Measurements from ENCODE around the gene CCDC149.

Gene CCDC149

DNA sequence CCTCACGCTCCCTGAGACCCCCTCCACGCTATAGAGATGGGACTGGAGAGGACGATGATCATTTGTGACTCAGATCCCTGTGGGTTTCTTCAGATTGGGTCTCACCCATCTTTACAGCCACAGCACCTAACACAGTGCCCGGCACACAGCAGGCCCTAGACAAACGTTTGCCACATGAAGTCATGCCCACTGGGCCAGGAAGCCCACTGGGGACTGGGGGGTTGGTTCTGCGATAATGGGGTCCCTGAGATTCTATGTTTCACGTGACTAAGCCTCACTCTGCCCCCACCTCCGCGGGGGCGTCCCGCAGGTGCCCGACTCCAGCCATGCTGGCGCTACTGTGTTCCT is 113.7 kb downstream of the CCDC149 start:
- Histone ChIP-seq H3K27me3 (ENCODE audit: control insufficient read depth, insufficient read depth, low read length) (peaks cover 74% of the 10 kb centered on the region), H3K4me2 (ENCODE audit: low read length) (no peak overlapping the region), H3K9ac (ENCODE audit: low read depth, low read length) (no peak overlapping the region)

GRCh38 chr4:24798036-24798610 is 114.7 kb downstream of the CCDC149 start:
- Histone ChIP-seq H3K4me3 (ENCODE audit: low read length) (no peak overlapping the region), H3K4me1 (ENCODE audit: control insufficient read depth, insufficient read depth, low read length) (peaks cover 26% of the 10 kb centered on the region), H3K9ac (ENCODE audit: low read depth, low read length) (no peak overlapping the region), H3K27me3 (ENCODE audit: control insufficient read depth, insufficient read depth, low read length) (peaks cover 77% of the 10 kb centered on the region), H3K9me3 (replicated peaks; ENCODE audit: low read length) (no peaks in the 10 kb centered on the region), H3K4me2 (ENCODE audit: low read length) (no peak overlapping the region), H3K36me3 (ENCODE audit: insufficient read depth, low read length) (no peaks in the 10 kb centered on the region)

More for the DNA sequence above, 113.7 kb downstream of the CCDC149 start:
- Histone ChIP-seq H3K4me3 (ENCODE audit: low read length) (no peak overlapping the region), H3K36me3 (ENCODE audit: insufficient read depth, low read length) (no peaks in the 10 kb centered on the region), H3K4me1 (ENCODE audit: control insufficient read depth, insufficient read depth, low read length) (peaks cover 26% of the 10 kb centered on the region), H3K9me3 (replicated peaks; ENCODE audit: low read length) (no peaks in the 10 kb centered on the region)

GRCh38 chr4:24796620-24797019 is 116.2 kb downstream of the CCDC149 start:
- no peak overlapping the region for H3K9ac ChIP-seq (ENCODE audit: low read depth, low read length)
- H3K36me3 ChIP-seq (ENCODE audit: insufficient read depth, low read length), result no peaks in the 10 kb centered on the region
- no peaks in the 10 kb centered on the region for H3K9me3 ChIP-seq (replicated peaks; ENCODE audit: low read length)
- H3K27me3 ChIP-seq (ENCODE audit: control insufficient read depth, insufficient read depth, low read length), result peaks cover 70% of the 10 kb centered on the region
- no peak overlapping the region for H3K4me3 ChIP-seq (ENCODE audit: low read length)
- H3K4me2 ChIP-seq (ENCODE audit: low read length), result no peak overlapping the region
- H3K4me1 ChIP-seq (ENCODE audit: control insufficient read depth, insufficient read depth, low read length), result peaks cover 26% of the 10 kb centered on the region

- H3K4me2 ChIP-seq (ENCODE audit: low read length), result peak overlapping the region; percentile 72
- H3K4me3 ChIP-seq (ENCODE audit: low read length), result peak overlapping the region; percentile 22
- no peaks in the 10 kb centered on the region for H3K36me3 ChIP-seq (ENCODE audit: insufficient read depth, low read length)
- H3K9me3 ChIP-seq (replicated peaks; ENCODE audit: low read length), result no peaks in the 10 kb centered on the region
- H3K4me1 ChIP-seq (ENCODE audit: control insufficient read depth, insufficient read depth, low read length), result peaks cover 26% of the 10 kb centered on the region
- H3K9ac ChIP-seq (ENCODE audit: low read depth, low read length), result no peak overlapping the region
- H3K27me3 ChIP-seq (ENCODE audit: control insufficient read depth, insufficient read depth, low read length), result peaks cover 62% of the 10 kb centered on the region
Measured at GRCh38 chr4:24795666-24796381, 117.0 kb downstream of the CCDC149 start.

DNA sequence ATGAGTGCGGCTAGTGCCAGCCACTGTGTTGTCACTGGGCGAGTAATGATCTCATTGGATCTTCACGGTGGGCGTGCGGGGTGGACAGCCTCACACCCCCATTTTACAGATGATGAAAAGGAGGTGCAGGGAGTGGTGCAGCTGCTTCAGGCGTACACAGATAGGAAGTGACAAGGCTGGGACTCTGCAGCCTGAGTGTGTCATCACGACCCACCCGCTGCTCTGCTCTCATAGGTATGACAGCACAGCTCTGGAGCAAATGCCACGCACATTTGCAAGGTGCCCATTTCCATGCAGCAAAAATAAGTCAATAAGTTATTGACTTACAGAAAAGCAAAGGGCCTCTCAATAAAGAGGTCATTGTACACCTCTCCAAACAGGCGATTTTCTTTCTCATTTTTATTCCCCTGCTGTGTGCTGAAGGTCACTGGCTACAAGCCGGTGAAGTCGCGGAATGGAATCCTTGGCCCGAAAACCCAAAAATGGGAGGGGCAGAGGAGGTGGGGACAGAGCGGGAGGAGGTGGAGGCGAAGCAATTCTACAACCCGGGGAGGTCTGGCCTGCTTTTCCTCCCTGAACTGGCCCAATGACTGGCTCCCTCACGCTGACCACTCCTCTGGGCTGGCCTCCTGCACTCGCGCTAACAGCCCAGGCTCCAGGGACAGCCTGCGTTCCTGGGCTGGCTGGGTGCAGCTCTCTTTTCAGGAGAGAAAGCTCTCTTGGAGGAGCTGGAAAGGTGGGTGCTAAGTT is 117.8 kb downstream of the CCDC149 start, which contains the start of gene SOD3:
TSS of gene SOD3 (plus strand) at position 658 of the 750 bp plus-strand sequence. CDS start 3,949 bp downstream, outside the sequence.
- peaks cover 55% of the 10 kb centered on the region for H3K27me3 ChIP-seq (ENCODE audit: control insufficient read depth, insufficient read depth, low read length)
- peak within 1 kb of the TSS; percentile 22 for H3K4me3 ChIP-seq (ENCODE audit: low read length)
- H3K9ac ChIP-seq (ENCODE audit: low read depth, low read length), result no peak within 1 kb of the TSS

GRCh38 chr4:24794480-24794879 is 118.4 kb downstream of the CCDC149 start:
- H3K4me1 ChIP-seq (ENCODE audit: control insufficient read depth, insufficient read depth, low read length), result peaks cover 14% of the 10 kb centered on the region
- H3K4me2 ChIP-seq (ENCODE audit: low read length), result peak overlapping the region; percentile 72
- no peak overlapping the region for H3K4me3 ChIP-seq (ENCODE audit: low read length)
- H3K36me3 ChIP-seq (ENCODE audit: insufficient read depth, low read length), result no peaks in the 10 kb centered on the region
- H3K27me3 ChIP-seq (ENCODE audit: control insufficient read depth, insufficient read depth, low read length), result peaks cover 50% of the 10 kb centered on the region
- no peaks in the 10 kb centered on the region for H3K9me3 ChIP-seq (replicated peaks; ENCODE audit: low read length)
- no peak overlapping the region for H3K9ac ChIP-seq (ENCODE audit: low read depth, low read length)

More for the DNA sequence above, 117.8 kb downstream of the CCDC149 start, which contains the start of gene SOD3:
- Histone ChIP-seq H3K36me3 (ENCODE audit: insufficient read depth, low read length) (no peaks in the 10 kb centered on the region), H3K4me1 (ENCODE audit: control insufficient read depth, insufficient read depth, low read length) (peaks cover 19% of the 10 kb centered on the region), H3K4me2 (ENCODE audit: low read length) (peak within 1 kb of the TSS; percentile 72), H3K9me3 (replicated peaks; ENCODE audit: low read length) (no peaks in the 10 kb centered on the region)

DNA sequence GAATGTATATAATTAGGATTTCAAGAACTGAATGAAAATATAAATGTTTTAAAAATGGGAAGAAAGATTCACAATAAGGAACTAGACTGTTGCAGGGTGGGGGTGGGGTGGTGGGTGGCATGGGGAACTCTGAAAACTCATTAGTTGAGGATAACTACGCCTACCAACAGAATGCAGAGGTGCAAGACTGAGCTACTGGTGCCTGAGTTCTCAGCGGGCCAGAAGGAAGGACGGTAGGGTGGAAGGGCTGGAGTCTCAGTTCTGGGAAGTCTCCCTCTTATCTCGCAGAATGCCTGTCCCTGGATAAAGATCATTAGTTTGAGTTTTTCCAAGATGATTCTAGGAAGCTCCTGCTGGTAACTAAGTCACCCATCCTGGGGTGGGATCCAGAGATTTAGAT is 118.8 kb downstream of the CCDC149 start:
- Histone ChIP-seq H3K36me3 (ENCODE audit: insufficient read depth, low read length) (no peaks in the 10 kb centered on the region), H3K4me2 (ENCODE audit: low read length) (no peak overlapping the region), H3K9ac (ENCODE audit: low read depth, low read length) (no peak overlapping the region), H3K9me3 (replicated peaks; ENCODE audit: low read length) (no peaks in the 10 kb centered on the region), H3K27me3 (ENCODE audit: control insufficient read depth, insufficient read depth, low read length) (peaks cover 46% of the 10 kb centered on the region), H3K4me3 (ENCODE audit: low read length) (no peak overlapping the region), H3K4me1 (ENCODE audit: control insufficient read depth, insufficient read depth, low read length) (peaks cover 14% of the 10 kb centered on the region)

DNA sequence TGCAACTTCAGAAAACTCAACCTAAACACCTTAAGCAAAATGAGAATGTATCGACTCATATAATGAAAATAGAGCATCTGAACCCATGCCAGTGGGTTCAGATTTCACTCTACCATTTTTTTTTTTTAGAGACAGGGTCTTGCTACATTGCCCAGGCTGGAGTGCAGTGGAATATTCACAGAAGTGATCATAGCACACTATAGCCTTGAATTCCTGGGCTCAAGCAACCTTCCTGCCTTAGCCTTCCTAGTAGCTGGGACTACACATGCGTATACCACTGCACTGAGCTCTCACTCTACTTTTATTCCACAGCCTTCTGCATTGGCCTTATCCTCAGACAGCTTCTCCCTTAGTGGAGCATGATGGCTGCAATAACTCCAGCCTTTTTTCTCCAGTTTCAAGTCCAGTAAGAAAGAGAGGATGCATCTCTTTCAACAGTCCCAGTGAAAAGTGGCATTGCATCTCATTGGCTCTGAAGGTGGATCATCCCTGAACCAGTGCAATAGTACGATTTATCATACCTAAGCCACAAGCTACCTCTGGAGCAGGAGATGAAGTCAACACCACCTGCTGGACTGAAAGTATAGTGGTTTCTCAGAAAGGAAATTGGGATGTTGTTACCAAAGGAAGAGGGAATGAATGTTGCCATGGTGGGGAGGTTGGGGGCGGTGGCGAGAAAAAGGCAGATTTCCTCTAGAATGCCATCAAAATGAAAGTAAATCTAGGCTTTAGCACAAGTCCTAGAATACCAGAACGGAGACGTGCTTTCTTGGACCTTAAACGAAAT is 119.4 kb downstream of the CCDC149 start:
- H3K4me3 ChIP-seq (ENCODE audit: low read length), result no peak overlapping the region
- H3K36me3 ChIP-seq (ENCODE audit: insufficient read depth, low read length), result no peaks in the 10 kb centered on the region
- H3K4me2 ChIP-seq (ENCODE audit: low read length), result no peak overlapping the region
- H3K27me3 ChIP-seq (ENCODE audit: control insufficient read depth, insufficient read depth, low read length), result peaks cover 39% of the 10 kb centered on the region
- H3K9me3 ChIP-seq (replicated peaks; ENCODE audit: low read length), result no peaks in the 10 kb centered on the region
- H3K9ac ChIP-seq (ENCODE audit: low read depth, low read length), result no peak overlapping the region
- peaks cover 14% of the 10 kb centered on the region for H3K4me1 ChIP-seq (ENCODE audit: control insufficient read depth, insufficient read depth, low read length)

DNA sequence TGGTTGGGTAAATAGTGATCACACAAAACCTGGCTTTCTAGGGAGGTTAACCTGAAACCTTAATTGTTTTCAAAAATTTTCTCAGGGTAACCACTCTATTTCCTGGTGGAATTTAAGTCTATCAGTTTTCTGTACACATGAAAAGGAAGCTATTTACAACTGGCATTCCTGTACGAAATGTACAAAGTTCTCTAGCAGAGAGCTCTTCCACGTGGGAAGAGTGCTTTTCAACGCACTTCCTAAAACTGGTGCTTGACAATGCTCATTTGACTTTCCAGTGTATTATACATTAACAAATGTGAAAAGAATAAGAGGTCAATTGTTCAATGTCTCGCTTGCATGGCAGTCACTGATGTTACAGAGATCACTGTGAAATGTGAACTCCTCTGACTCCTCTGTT is 120.3 kb downstream of the CCDC149 start:
- no peak overlapping the region for H3K4me3 ChIP-seq (ENCODE audit: low read length)
- peaks cover 14% of the 10 kb centered on the region for H3K4me1 ChIP-seq (ENCODE audit: control insufficient read depth, insufficient read depth, low read length)
- H3K36me3 ChIP-seq (ENCODE audit: insufficient read depth, low read length), result no peaks in the 10 kb centered on the region
- H3K4me2 ChIP-seq (ENCODE audit: low read length), result no peak overlapping the region
- peaks cover 31% of the 10 kb centered on the region for H3K27me3 ChIP-seq (ENCODE audit: control insufficient read depth, insufficient read depth, low read length)
- H3K9me3 ChIP-seq (replicated peaks; ENCODE audit: low read length), result no peaks in the 10 kb centered on the region
- no peak overlapping the region for H3K9ac ChIP-seq (ENCODE audit: low read depth, low read length)

- Histone ChIP-seq H3K9ac (ENCODE audit: low read depth, low read length) (no peak overlapping the region), H3K36me3 (ENCODE audit: insufficient read depth, low read length) (no peaks in the 10 kb centered on the region), H3K4me1 (ENCODE audit: control insufficient read depth, insufficient read depth, low read length) (peaks cover 14% of the 10 kb centered on the region), H3K9me3 (replicated peaks; ENCODE audit: low read length) (no peaks in the 10 kb centered on the region), H3K27me3 (ENCODE audit: control insufficient read depth, insufficient read depth, low read length) (peaks cover 21% of the 10 kb centered on the region), H3K4me2 (ENCODE audit: low read length) (no peak overlapping the region), H3K4me3 (ENCODE audit: low read length) (no peak overlapping the region)
Measured at GRCh38 chr4:24791043-24791442, 121.8 kb downstream of the CCDC149 start.

DNA sequence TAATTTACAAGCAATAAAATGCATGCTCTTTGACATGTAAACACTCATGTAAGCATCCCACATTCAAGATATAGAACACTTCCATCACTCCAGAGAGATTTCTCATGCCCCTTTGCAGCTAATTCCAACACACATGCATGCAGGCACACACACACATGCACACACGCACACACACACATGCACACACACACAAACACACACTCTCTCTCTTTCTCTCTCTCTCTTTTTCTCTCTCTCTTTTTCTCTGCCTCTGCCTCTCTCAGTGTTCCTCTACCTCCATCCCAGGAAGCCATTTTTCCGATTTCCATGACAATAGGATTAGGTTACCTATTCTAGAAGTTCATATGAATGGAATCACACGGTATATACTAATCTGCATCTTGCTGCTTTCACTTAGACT is 129.3 kb downstream of the CCDC149 start:
- H3K36me3 ChIP-seq (ENCODE audit: insufficient read depth, low read length), result no peaks in the 10 kb centered on the region
- H3K4me1 ChIP-seq (ENCODE audit: control insufficient read depth, insufficient read depth, low read length), result peaks cover 8% of the 10 kb centered on the region
- no peak overlapping the region for H3K4me2 ChIP-seq (ENCODE audit: low read length)
- H3K9ac ChIP-seq (ENCODE audit: low read depth, low read length), result no peak overlapping the region
- H3K9me3 ChIP-seq (replicated peaks; ENCODE audit: low read length), result no peaks in the 10 kb centered on the region
- no peak overlapping the region for H3K4me3 ChIP-seq (ENCODE audit: low read length)
- H3K27me3 ChIP-seq (ENCODE audit: control insufficient read depth, insufficient read depth, low read length), result peaks cover 16% of the 10 kb centered on the region
